Skin of body (tissue), 2 donors: ENCODE measurements around the gene CARD11. TPM values are rescaled to one million over a fixed set of nuclear protein-coding genes. Genes with fewer than 3 reads are reported as not detected.

Experiments
- DNase-seq: peaks from one replicate; lab custom pipeline; 2025; lab: John Stamatoyannopoulos, UW
- total RNA-seq: library from RNA; depleted of rRNA; stranded (reverse); fragments of >200 nt; gene quantifications from one replicate; pipeline ENCODE4 v1.2.3, GENCODE V29; 2014

The CARD11 gene
- total RNA-seq, result 0.59 TPM

DNA sequence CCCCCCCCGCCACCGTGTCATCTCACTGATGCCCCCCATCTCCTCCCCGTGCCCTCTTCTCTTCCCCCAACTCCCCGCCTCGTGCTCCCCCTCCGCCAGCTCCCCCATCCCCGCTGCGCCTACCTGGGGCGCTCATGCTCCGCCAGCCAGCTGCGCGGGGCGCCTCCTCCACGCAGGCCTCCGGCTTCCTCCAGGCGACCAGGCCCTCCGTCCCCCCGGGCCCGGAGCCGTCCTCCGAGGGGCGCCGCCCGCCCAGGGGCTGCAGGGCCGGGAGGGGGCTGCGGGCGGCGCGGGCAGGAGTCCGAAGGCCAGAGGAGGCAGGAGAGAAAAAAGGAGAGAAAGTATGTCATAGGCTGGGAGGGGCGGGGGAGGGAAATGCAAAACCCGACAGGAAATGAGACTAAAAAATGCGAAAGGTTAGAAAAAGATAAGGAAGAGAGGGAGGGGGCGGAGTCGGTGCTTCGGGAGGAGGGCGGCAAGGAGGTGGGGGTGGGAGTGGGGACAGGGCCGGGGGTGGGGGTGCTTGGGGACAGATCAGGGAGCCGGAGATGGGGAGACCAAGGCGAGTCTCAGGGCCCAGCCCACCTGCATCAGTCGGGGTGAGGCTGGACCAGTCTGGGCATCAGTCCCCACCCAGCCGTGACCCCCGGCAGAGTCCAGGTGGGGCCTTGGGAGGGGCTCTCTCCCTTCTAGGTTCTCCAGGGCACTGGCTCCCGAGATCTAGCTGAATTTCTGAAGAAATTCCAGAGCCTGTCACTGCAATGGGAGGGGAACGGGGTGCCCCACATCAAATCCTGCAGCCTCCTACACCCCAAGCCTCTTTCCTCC is at the start of gene CARD11:
CARD11 (minus strand) TSS at position 324 of the 828 bp plus-strand sequence. CDS start 85,361 bp downstream, outside the sequence.
- DNase-seq, result no peak

DNA sequence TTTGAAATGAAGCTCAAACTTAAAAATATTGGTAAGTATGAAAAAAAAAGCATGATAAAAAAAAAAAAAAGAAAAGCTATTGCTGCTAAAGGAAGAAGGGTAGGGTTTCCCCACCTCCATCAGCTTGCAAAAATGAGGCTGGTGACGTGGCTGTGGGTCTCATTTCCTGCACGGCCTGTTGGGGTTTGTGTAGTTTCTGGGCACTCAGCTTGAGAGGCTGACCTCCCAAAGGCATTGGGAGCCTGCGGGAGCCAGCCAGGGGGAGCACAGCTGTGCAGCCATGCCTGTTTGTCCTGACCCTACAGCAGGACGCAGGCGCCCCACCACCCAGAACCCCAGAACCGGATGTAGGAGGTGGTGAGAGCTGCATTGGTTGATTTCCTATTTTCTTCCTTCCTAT is 48.8 kb upstream of the CARD11 start:
- DNase-seq, result no peak

DNA sequence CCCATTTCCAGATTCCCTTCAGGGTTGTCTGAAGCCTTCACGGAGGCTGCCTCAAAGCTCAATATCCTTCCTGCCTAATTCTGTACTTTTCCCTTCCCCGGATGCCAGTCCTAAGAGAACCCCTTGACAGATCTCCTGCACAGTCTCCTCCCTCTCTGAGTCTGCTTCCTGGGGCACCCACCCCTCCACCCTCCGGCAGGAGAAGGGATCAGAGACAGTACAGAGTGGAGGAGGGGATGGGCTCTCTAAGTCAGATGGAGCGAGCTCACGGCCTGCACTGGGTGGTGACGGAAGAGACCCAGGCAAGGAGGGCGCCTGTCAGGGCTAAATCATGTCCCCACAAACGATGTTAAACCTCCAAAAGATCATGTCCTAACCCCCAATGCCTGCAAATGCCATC is 48.0 kb upstream of the CARD11 start:
- DNase-seq, result no peak

DNA sequence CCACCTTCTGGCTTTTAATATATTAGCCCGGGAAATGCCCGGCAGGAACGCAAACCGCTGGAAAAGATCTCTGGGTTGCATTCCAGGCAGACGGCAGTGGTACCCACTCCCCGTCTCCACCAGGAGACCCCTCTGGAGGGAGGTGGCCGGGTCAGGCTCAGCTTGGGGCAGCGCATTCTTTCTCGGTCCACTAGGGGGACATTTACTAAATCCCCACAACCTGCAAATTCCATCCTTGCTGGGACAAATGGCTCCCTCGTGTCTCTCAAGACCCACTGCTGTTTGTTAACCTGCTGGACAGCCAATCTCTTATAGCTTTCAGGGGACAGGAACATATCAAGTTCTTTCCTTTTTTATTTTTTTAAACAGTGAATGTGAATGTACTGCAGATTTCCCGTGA is 45.8 kb upstream of the CARD11 start:
- DNase-seq, result no peak

DNA sequence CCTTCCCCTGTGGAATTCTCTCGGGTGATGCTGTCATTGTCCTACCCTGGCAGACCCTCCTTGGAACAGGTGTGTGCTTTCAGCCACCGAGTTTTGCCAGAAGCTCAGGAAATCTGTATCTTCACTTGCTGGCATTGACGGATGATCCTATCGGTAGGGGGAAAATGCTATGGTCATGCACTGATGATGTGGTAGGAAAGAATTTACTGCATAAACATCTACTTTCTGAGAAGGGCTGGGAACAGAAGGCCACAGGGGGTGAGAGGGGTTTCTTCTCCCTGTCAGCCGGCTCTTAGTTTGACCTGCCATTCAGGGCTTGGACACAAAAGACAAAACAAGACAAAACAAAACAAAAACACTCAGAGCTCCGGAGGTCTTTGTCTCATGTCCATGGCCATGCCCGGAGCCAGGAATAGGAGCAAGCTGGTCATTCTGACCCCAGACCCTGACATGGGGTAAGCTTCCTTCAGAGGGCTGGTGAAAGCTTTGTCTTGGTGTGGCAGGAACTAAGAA is 43.6 kb upstream of the CARD11 start:
- no peak for DNase-seq

DNA sequence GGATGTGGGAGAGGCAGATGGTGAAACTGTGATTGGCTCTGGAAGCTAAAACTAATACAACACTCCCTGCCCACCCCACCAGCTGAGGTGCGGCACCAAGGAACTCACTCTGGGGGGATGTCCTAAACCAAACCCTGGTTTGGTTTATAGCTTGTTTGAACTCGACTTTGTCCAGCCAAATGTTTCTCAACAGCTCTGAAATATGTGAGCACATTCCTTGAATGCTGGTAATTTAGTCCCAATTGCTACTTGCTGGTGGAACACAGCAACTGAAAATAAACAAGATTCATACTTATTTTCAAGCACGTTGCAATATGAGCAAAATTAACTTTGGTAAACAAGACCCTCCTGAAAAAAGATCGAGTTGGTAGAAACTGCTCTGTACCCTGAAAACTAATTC is 39.7 kb upstream of the CARD11 start:
- DNase-seq, result no peak

DNA sequence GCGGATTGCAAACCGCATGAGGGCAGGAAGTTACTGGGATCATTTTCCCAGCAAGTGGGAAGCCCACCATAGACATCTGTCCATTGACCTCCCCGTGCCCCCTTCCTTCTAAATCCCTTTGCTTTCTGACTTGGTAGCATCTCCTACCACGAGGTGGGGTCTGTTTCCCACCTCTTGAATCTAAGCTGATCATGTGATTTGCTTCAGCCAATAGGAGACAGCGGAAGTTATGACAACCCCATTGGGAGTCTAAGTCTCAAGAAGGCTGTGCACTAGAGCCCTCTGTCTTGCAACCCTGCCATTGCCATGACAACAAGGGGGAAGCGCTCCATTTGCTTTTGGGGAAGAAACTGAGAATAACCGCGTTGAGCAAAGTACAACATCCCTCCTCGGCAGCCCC is 39.2 kb upstream of the CARD11 start:
- no peak for DNase-seq

DNA sequence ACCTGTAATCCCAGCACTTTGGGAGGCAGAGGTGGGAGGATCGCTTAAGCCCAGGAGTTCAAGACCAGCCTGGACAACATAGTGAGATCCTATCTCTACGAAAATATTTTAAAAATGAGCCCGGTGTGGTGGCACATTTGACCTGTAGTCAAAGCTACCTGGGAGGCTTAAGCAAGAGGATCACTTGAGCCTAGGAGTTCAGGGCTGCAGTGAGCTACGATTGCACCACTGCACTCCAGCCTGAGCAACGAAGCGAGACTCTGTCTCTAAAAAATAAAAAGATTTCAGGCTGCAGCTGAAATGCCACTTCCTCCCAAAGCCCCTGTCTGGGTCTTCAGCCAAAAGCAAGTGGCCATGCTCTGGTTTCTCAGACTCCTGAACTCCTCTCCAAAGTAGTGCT is 38.7 kb upstream of the CARD11 start:
- no peak for DNase-seq

DNA sequence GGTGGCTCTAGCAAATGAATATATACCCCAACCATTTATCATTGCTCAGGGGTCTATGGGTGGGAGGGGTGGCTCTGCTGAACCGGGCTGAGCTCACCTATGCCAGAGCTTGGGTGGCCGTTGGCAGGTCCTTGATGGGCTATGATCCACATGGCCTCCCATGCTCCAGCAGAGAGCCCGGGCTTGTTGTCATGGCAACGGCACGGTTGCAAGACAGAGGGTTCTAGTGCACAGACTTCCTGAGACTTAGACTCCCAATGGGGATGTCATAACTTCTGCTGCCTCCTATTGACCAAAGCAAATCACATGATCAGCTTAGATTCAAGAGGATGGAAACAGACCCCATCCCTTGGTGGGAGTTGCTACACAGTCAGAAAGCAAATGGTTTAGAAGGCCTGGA is 36.4 kb upstream of the CARD11 start:
- DNase-seq, result no peak

DNA sequence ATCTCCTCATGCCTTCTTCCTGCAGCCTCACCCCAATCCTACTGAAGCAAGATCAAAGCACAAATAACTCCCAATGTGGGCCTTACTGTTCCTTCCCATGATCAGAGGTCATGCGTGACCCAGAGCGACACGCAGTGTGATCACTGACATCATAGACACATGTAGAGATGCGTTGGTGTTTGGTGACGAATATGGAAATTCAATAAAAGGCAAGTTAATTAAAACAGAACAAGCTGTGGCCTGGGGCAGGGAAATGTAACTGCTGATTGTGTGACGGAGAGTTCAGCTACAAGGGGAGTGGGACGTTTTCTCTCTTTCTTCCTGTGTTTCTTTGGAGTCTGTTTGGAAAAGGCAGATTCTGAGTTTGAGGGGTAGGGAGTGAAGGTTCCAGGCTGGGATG is 34.8 kb upstream of the CARD11 start:
- no peak for DNase-seq

DNA sequence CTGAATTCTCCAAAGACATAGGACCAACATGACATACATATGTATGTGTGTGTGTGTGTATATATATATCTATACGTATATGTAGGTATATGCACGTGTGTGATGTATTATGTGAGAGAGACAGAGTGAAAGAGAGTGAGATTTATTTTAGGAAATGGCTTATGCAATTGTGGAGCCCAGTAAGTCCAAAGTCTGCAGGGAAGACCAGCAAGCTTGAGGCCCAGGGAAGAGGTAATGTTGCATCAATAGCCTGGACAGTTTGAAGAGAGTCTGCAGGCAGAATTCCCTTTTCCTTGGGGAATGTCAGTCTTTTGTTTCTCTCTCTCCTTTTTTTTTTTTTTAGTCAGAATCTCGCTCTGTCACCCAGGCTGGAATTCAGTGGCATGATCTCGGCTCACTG is 33.0 kb upstream of the CARD11 start:
- no peak for DNase-seq

DNA sequence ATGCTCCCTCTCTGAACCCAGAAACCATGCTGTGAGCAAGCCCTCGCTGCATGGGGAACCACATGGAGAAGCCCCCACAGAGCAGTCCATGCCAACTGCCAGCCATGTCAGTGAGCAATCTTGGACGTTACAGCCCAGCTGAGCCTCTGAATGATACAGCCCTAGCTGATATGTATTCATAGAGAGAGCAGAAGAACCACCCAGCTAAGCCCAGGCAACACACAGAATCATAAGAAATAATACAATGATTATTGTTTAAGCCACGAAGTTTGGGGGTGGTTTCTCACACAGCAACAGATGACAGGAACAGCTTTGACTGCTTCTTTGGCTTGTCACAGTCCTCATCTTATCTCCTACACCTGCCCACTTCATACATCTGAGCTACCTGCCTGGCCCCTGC is 32.5 kb upstream of the CARD11 start:
- no peak for DNase-seq

DNA sequence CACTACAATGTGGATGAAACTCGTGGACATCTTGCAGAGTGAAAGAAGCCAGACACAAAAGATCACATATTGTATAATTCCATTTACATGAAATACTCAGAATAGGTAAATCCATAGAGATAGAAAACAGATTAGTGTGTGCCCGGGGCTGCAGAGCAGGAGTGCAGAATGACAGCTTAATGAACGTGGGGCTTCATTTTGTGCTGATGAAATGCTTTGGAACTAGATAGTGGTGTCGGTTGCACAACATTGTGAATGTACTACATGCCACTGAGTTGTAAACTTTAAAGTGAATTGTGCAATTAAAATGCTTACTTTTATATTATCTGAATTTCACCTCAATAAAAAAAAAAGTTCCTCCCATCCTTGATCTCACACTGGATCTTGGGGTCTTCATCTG is 31.8 kb upstream of the CARD11 start:
- DNase-seq, result no peak

DNA sequence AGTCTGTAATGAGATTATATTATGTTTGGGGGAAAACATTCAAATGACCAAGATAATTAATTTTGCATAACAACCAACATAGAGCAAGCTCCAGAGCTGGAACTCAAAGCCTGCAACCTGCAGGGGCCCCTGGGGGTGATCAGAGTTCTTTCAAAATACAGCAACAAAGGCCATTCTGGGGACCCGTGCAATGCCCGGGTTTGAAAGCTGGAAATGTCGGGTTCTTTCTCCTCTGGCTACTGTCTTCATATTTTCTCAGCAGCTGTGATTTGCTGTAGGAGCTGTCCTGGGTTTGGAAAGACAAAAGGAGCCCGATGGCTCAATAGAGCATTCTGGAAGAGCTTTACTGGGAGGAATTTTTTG is 30.8 kb upstream of the CARD11 start:
- DNase-seq, result no peak

DNA sequence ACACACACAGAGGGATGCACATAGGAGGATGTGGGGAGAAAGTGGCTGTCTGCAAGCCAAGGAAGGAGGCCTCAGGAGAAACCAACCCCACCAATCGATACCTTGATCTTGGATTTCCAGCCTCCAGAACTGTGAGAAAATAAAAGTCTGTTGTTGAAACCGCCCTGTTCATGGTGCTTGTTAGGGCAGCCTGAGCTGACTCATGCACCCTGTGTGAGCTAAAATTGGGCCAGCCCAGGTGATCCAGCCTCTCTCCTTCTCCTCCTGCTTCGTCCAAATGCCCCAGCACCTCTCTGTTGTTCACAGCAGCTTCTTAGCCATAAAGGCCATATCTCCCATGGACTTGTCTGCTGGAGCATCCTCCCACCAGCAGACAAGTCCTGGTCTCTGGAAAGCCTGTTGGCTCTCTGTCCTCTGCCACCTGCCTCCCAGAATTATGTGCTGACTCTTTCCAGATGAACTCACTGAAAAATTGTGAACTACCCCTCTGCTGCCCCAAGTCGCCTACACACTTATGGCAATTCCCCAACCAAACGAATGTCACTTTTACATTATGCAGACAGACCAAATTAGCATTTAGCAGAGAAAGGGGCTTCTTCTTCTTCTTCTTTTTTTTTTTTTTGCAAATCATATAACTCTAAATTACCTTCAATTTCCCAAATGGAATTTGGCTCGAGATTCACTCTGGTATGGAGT is 30.2 kb upstream of the CARD11 start:
- DNase-seq, result no peak

DNA sequence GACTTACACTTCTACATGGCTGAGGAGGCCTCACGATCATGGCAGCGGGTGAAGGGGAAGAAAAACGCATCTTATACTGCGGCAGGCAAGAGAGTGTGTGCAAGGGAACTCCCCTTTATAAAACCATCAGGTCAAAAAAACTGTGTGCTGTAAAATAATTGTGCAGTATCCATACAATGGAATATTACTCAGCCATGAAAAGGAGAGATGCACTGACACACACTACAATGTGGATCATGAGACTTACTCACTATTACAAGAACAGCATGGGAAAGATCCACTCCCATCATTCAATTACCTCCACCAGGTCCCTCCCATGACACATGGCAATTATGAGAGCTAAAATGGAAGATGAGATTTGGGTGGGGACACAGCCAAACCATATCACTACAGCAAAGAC is 27.2 kb upstream of the CARD11 start:
- DNase-seq, result no peak

DNA sequence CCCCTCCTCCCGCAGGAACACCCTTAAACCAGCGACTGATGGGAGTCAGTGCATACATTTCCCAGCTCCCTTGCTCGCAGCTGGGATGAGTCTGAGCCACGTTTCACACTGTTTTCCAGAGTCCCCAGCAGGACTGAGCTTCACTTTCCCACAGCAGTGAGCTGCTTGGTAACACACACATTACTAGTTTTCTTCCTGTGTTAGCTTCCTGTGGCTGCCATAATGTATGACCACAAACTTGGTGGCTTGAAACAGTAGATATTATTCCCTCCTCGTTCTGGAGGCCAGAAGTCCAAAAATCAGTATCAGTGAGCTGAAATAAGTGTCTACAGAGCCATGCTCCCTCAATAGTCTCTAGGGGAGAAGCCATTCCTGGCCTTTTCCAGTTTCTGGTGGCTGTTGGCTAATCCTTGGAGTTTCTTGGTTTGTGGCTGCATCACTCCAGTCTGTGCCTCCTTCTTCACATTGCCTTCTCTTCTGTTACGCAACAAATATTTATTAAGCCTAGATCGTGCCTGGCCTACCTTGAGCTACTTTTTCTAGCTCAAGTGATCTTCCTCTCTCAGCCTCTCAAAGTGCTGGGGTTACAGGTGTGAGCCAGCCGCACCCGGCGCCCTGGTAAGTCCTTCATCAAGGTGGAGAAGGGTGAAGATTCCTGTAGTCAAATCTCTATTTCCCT is 26.2 kb upstream of the CARD11 start:
- DNase-seq, result no peak

DNA sequence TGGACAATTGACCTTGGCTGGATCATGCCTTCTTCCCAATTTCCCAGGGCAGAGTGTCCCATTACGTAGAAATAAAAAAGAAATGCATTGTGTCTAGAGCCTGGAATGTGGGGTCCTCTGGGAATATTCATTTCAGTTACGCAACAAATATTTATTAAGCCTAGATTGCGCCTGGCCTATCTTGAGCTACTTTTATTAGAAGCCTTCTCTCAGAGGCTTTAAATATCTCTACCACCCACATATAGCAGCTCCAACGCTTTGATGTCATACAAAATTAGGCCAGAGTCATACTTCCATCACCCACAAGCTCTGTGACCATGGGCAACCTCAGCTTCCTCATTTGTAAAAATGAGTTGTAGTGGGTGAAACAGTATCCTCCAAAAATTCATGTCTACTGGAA is 24.9 kb upstream of the CARD11 start:
- no peak for DNase-seq

DNA sequence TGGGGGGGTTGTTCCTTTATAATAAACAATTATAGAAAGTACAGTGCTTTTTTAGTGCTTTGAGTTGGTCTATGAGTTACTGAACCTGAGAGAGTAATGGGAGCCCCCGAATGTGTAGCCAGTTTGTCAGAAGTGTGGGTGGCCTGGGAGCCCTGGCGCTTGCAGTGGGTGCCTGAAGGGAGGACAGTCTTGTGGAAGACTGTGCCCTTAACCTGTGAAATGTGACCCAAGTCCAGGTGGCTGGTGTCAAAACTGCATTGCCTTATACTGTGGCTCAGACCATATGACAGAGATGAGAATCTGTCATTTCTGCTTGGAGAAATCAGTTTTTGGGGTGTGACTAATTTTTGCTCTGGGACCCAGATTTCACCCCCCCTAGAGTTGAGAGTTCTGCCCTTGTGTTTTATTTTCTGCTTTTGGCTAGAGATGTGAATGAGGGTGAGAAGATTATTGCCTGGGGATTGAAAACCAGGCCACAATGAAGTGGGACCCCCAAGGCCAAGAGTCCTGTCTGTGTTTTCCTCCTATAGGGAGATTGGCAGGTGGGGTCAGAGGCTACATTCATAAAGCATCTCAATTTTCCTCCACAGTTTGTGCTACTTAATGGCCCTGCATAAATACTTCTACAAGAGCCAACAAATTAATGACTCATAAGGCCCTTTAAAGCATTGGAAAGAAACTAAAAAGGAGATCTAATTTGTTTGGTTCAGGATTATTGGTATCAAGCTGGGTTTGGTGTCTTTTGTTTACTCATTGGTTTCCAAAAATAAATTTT is 24.1 kb upstream of the CARD11 start:
- DNase-seq, result no peak

DNA sequence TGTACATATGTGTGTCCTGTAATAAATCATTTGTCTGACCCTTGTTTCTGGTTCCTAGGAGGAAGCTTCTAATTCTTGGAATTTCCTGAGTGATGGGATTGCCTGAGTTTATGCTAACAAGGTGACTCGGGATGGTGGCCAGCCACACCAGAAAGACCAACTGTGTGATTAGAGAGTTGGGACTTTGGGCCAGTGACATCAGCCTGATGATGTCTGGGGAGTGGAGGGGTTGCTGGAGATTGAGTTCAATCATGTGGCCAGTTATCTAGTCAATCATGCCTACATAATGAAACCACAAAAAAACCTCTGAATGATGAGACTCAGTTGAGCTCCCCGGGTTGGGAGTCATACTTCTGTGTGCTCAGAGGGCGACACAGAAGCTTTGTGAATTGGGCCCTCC is 23.5 kb upstream of the CARD11 start:
- no peak for DNase-seq

DNA sequence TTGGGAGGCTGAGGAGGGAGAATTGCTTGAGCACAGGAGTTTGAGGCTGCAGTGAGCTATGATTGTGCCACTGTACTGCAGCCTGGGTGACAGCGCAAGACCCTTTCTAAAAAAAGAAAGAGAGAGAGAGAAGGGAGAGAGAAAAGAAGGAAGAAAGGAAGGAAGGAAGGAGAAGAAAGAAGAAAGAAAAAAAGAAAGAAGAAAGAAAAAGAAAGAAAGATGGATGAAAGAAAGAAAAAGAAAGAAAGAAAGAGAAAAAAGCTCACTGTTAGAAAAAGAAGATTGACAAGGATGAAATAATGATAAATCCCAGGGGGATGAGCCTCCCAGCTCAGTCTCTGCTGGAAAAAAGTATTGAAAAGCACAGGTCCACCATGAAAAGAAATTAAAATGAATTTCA is 22.8 kb upstream of the CARD11 start:
- no peak for DNase-seq

DNA sequence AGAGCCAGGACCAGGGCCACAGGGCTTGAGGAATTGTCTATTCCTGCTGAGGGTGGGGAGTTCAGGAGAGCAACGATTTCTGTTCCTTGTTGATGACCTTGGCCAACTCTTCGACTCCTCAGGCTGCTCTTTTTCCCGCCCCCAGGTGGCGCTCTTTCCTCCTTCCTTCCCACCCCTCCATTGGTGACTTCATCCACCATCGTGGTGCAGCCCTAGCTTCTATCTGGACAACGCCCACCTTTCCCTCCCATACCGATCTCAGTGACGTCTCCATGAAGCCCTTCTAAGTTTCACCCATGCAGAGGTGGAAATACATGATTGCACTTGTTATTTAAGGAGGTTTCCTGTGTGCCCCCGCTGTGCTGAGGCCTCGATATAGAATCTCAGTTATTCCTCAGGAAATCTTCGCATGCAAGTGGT is 22.1 kb upstream of the CARD11 start:
- DNase-seq, result no peak
